Astrocyte (in vitro differentiated cells and primary cell): Measurements from ENCODE around the gene UGT1A6. TPM values are rescaled to one million over a fixed set of nuclear protein-coding genes. Genes with fewer than 3 reads are reported as not detected.
A peak's percentile ranks its signal among the peaks of the same experiment; 100 is the strongest.
"Not testable (repeated sequence)": the region's sequence is repeated elsewhere in the genome, so short reads cannot be mapped to it uniquely, and the experiment has no call there.

ENCODE experiments used
- DNase-seq: peaks from one replicate; pipeline ENCODE4 v3.0.0-alpha.2; 2010; ENCODE audit warnings: low read depth
- FAIRE-seq: peaks from 2 replicates; lab custom pipeline; 2011; peaks lifted over from hg19 to GRCh38; lab: Jason Lieb, UNC
- H2AFZ ChIP-seq: 2 replicates; pipeline ENCODE4 v1.6.0; 2012; ENCODE audit warnings: low read depth, low read length, inconsistent platforms
- H3K27ac ChIP-seq: 2 replicates; pipeline ENCODE4 v1.5.1; 2011; ENCODE audit warnings: low read depth, low read length, inconsistent platforms
- H3K27me3 ChIP-seq: 2 replicates; pipeline ENCODE4 v1.6.0; 2011; ENCODE audit warnings: low read length, inconsistent platforms; ENCODE audit not compliant: insufficient read depth
- H3K36me3 ChIP-seq: 2 replicates; pipeline ENCODE4 v1.5.1; 2011; ENCODE audit warnings: low read length, inconsistent platforms; ENCODE audit not compliant: insufficient read depth
- H3K4me1 ChIP-seq: 2 replicates; pipeline ENCODE4 v1.5.1; 2011; ENCODE audit warnings: low read length, inconsistent platforms; ENCODE audit not compliant: insufficient read depth
- H3K4me2 ChIP-seq: 2 replicates; pipeline ENCODE4 v1.6.0; 2012; ENCODE audit warnings: low read length, inconsistent platforms
- H3K4me3 ChIP-seq: 2 replicates; pipeline ENCODE4 v1.5.1; 2011; ENCODE audit warnings: low read depth, mild to moderate bottlenecking, low read length, inconsistent platforms; ENCODE audit not compliant: insufficient read depth
- H3K79me2 ChIP-seq: 2 replicates; pipeline ENCODE4 v1.6.0; 2012; ENCODE audit warnings: mild to moderate bottlenecking, low read length, inconsistent platforms; ENCODE audit not compliant: insufficient read depth
- H3K9ac ChIP-seq: 2 replicates; pipeline ENCODE4 v1.6.0; 2012; ENCODE audit warnings: mild to moderate bottlenecking, low read length, inconsistent platforms
- H3K9me3 ChIP-seq: 2 replicates; pipeline ENCODE4 v1.5.1; 2012; ENCODE audit warnings: low read depth, mild to moderate bottlenecking, low read length, inconsistent platforms; ENCODE audit not compliant: insufficient read depth
- H4K20me1 ChIP-seq: 2 replicates; pipeline ENCODE4 v1.6.0; 2012; ENCODE audit warnings: low read length, inconsistent platforms; ENCODE audit not compliant: insufficient read depth
- H3K27ac Mint-ChIP-seq: one replicate; pipeline ENCODE4 v1.8.0; 2021; ENCODE audit warnings: mild to moderate bottlenecking, mixed read lengths; ENCODE audit not compliant: unreplicated experiment
- H3K27me3 Mint-ChIP-seq: one replicate; pipeline ENCODE4 v1.8.0; 2021; ENCODE audit warnings: low read depth, mixed read lengths; ENCODE audit not compliant: unreplicated experiment
- H3K36me3 Mint-ChIP-seq: one replicate; pipeline ENCODE4 v1.8.0; 2021; ENCODE audit warnings: low read depth, mixed read lengths; ENCODE audit not compliant: unreplicated experiment
- H3K4me1 Mint-ChIP-seq: one replicate; pipeline ENCODE4 v1.8.0; 2021; ENCODE audit warnings: low read depth, mixed read lengths; ENCODE audit not compliant: unreplicated experiment
- H3K4me3 Mint-ChIP-seq: one replicate; pipeline ENCODE4 v1.8.0; 2021; ENCODE audit warnings: mild to moderate bottlenecking, moderate library complexity, mixed read lengths; ENCODE audit not compliant: unreplicated experiment
- H3K9me3 Mint-ChIP-seq: one replicate; pipeline ENCODE4 v1.8.0; 2021; ENCODE audit warnings: mild to moderate bottlenecking, mixed read lengths; ENCODE audit not compliant: unreplicated experiment
- CTCF ChIP-seq: IDR thresholded peaks from 2 replicates; pipeline ENCODE4 v1.5.1; 2011; ENCODE audit warnings: low read depth, mild to moderate bottlenecking, inconsistent platforms, low read length, moderate library complexity; ENCODE audit not compliant: insufficient read depth
- EZH2 ChIP-seq: IDR thresholded peaks from 2 replicates; pipeline ENCODE4 v1.6.1; 2012; ENCODE audit warnings: mild to moderate bottlenecking, low read length, inconsistent platforms; ENCODE audit not compliant: insufficient read depth
- total RNA-seq: library from RNA; stranded (reverse); gene quantifications from 2 replicates; pipeline ENCODE4 v1.2.1, GENCODE V29; 2021

The UGT1A6 gene
- total RNA-seq, 1 donor from 2014 or later = not detected

- H3K27ac Mint-ChIP-seq = no peak overlapping the region
- peaks cover 19% of the 10 kb centered on the region for H3K9me3 Mint-ChIP-seq
- Histone ChIP-seq H3K4me1 (no peaks in the 10 kb centered on the region), H3K4me3 (no peak overlapping the region), H3K9me3 (no peaks in the 10 kb centered on the region), H3K9ac (no peak overlapping the region), H3K4me2 (no peak overlapping the region), H2AFZ (no peak overlapping the region), H4K20me1 (no peaks in the 10 kb centered on the region), H3K27ac (no peak overlapping the region), H3K79me2 (no peaks in the 10 kb centered on the region), H3K27me3 (no peaks in the 10 kb centered on the region), H3K36me3 (no peaks in the 10 kb centered on the region)
- H3K36me3 Mint-ChIP-seq = no peaks in the 10 kb centered on the region
- H3K4me1 Mint-ChIP-seq = no peaks in the 10 kb centered on the region
- H3K4me3 Mint-ChIP-seq = no peak overlapping the region
- DNase-seq (no peak), FAIRE-seq (no peak)
- H3K27me3 Mint-ChIP-seq = peaks cover 21% of the 10 kb centered on the region
- no peak for TF ChIP-seq EZH2
- no peak for TF ChIP-seq CTCF
Observed at GRCh38 chr2:233747283-233747544, 54.5 kb downstream of the UGT1A6 start.

- H3K36me3 Mint-ChIP-seq, H3K36me3 ChIP-seq, H3K27ac ChIP-seq, H4K20me1 ChIP-seq, H3K79me2 ChIP-seq, H3K9me3 ChIP-seq, H3K4me1 Mint-ChIP-seq, H3K9ac ChIP-seq, H3K4me3 ChIP-seq, H3K4me1 ChIP-seq, H3K27me3 ChIP-seq, DNase-seq, H2AFZ ChIP-seq, H3K4me2 ChIP-seq, H3K27ac Mint-ChIP-seq, H3K4me3 Mint-ChIP-seq, FAIRE-seq: not testable (repeated sequence)
- H3K9me3 Mint-ChIP-seq = peaks cover 20% of the 10 kb centered on the region
- peaks cover 16% of the 10 kb centered on the region for H3K27me3 Mint-ChIP-seq
Observed at GRCh38 chr2:233750689-233751088, 58.0 kb downstream of the UGT1A6 start.

- Mint-ChIP-seq H3K9me3 (peaks cover 20% of the 10 kb centered on the region), H3K27me3 (peaks cover 14% of the 10 kb centered on the region)
- not testable (repeated sequence) for H3K9ac ChIP-seq, H2AFZ ChIP-seq, H3K4me1 ChIP-seq, H3K36me3 ChIP-seq, H3K27me3 ChIP-seq, H3K79me2 ChIP-seq, H3K4me2 ChIP-seq, H3K4me1 Mint-ChIP-seq, H3K4me3 Mint-ChIP-seq, H3K36me3 Mint-ChIP-seq, H3K4me3 ChIP-seq, H3K27ac Mint-ChIP-seq, H3K27ac ChIP-seq, H3K9me3 ChIP-seq, H4K20me1 ChIP-seq, DNase-seq
- peak; percentile 55 for FAIRE-seq
Observed at GRCh38 chr2:233751212-233752009, 58.7 kb downstream of the UGT1A6 start.
